Hippocampal formation (tissue), 2 donors: Measurements from ENCODE around the gene SYNE1.
"Not testable (repeated sequence)": the region's sequence is repeated elsewhere in the genome, so short reads cannot be mapped to it uniquely, and the experiment has no call there.

Source experiments
- DNase-seq, 2 donors: peaks; one replicate each; lab custom pipeline; 2025; lab: John Stamatoyannopoulos, UW

Gene SYNE1, protein sequence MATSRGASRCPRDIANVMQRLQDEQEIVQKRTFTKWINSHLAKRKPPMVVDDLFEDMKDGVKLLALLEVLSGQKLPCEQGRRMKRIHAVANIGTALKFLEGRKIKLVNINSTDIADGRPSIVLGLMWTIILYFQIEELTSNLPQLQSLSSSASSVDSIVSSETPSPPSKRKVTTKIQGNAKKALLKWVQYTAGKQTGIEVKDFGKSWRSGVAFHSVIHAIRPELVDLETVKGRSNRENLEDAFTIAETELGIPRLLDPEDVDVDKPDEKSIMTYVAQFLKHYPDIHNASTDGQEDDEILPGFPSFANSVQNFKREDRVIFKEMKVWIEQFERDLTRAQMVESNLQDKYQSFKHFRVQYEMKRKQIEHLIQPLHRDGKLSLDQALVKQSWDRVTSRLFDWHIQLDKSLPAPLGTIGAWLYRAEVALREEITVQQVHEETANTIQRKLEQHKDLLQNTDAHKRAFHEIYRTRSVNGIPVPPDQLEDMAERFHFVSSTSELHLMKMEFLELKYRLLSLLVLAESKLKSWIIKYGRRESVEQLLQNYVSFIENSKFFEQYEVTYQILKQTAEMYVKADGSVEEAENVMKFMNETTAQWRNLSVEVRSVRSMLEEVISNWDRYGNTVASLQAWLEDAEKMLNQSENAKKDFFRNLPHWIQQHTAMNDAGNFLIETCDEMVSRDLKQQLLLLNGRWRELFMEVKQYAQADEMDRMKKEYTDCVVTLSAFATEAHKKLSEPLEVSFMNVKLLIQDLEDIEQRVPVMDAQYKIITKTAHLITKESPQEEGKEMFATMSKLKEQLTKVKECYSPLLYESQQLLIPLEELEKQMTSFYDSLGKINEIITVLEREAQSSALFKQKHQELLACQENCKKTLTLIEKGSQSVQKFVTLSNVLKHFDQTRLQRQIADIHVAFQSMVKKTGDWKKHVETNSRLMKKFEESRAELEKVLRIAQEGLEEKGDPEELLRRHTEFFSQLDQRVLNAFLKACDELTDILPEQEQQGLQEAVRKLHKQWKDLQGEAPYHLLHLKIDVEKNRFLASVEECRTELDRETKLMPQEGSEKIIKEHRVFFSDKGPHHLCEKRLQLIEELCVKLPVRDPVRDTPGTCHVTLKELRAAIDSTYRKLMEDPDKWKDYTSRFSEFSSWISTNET (N-terminal part only)

GRCh38 chr6:152637296-152638047, at the start of gene SYNE1:
TSS of gene SYNE1 (minus strand) at chr6:152637362. CDS start at chr6:152628331, 9,031 bp downstream.
- no peak for DNase-seq

DNA sequence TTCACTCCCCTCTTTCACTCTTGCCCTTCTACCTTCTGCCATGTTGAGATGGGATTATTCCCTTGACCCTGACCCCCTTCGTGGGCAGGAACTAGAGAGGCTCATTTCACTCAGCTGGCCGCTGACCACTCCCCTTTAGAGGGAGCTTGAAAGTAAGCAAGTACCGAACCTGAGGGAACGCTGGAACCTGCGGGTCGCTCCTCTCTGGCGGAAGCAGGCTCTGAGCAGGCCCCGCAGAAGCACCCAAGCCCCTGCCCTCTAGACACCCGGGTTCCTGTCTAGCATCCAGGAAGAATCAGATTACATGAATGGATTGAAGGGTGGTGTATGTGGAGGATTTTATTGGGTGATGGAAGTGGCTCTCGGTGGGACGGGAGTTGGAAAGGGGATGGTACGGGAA, 48.7 kb upstream of the SYNE1 start:
- no peak for DNase-seq

DNA sequence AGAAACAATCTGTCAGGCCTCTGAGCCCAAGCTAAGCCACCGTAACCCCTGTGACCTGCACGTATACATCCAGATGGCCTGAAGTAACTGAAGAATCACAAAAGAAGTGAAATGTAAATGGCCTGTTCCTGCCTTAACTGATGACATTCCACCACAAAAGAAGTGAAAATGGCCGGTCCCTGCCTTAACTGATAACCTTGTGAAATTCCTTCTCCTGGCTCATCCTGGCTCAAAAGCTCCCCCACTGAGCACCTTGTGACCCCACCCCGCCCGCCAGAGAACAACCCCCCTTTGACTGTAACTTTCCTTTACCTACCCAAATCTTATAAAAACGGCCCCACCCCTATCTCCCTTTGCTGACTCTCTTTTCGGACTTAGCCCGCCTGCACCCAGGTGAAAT, 45.8 kb upstream of the SYNE1 start:
- DNase-seq, result not testable (repeated sequence)

- no peak for DNase-seq
Observed at GRCh38 chr6:152682141-152682540, 45.0 kb upstream of the SYNE1 start.

GRCh38 chr6:152680879-152681517, 43.8 kb upstream of the SYNE1 start:
- no peak for DNase-seq

DNA sequence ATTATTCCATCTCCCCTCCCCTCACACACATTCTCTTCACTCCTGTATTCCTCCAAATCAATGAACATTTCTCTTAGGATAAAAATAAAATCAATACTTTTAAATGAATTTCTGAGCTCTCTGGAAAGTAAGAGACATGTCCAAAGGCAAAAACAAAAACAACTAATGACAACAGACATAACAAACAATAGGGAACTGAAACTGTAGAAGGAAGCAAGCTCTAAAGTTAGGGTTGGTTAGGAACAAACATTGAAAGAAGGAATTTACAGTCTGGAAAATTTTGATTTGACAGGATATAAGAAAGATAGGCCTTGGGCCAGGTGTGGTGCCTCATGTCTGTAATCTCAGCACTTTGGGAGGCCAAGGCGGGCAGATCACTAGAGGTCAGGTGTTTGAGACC, 43.0 kb upstream of the SYNE1 start:
- no peak for DNase-seq

DNA sequence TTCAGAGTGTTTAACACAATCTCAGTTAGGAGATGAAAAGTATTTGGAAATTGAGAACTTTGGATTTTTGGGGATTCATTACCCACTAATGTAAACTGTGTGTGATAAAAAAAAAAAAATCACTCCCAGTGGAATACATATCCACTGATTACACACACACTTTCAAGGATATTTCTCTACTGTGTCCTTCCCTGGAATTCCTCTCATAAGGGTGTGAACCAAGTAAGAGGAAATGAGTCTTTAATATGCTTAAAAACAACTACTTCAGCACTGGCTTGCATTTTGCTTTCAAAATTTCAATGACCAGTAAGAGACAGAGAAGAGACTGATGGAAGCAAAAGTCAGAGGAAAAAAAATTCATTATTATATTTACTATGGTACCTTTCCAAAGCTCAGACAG, 36.1 kb upstream of the SYNE1 start:
- no peak for DNase-seq

DNA sequence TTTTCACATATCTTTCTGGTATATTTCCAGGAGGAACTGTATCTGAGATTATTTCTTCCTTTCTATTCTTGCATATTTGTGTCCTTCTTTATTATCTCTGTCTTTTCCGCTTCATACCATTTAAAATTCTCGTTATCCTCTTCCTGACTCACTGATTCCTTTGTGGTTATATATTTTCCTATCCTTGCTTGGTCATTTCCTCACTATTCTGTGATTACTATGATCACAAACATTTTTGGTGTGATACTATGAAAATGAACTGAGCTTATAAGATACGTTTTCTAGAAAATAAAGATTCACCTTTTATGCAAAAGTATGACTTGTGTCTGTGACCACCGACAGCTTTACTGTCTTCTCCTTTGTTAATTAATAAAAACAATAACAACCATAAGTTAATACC, 34.0 kb upstream of the SYNE1 start:
- no peak for DNase-seq

DNA sequence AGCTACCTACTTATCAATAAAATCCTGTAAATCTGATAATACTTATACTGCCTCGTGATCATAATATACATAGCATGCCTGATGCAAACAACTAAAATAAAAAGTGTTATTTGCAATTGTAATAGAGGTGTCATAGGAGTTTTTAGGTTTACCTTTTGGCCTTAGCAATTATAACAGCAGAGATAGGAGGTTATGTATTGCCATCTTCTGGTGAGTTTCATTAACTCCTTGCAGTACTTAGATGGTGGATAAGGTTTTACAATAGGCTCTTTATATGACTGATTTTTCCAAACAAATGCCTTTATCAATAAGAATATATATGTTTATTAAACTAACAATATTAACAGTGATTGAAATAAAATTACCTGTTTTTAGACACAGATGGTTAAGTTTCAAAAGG, 32.7 kb upstream of the SYNE1 start:
- DNase-seq, result no peak

- no peak for DNase-seq
Observed at GRCh38 chr6:152661776-152662175, 24.6 kb upstream of the SYNE1 start.

GRCh38 chr6:152651986-152652385, 14.8 kb upstream of the SYNE1 start:
- no peak for DNase-seq

- DNase-seq, result no peak
Observed at GRCh38 chr6:152648105-152648504, 10.9 kb upstream of the SYNE1 start.

DNA sequence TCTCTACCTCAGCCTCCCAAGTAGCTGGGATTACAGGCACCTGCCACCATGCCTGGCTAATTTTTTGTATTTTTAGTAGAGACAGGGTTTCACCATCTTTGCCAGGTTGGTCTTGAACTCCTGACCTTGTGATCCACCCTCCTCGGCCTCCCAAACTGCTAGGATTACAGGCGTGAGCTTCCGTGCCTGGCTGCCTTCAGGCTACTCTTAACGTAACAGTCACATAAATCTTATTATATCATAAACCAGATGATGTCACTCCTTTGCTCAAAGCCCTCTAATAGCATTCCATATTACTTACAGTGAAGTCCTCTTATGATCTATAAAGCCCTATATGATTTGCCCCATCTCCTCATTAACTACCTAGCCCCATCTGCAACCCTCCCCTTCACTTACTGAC, 9.6 kb upstream of the SYNE1 start:
- DNase-seq, result not testable (repeated sequence)

- peak in 1 of 2 donors; percentile 8 for DNase-seq
Observed at GRCh38 chr6:152642578-152643375, 5.6 kb upstream of the SYNE1 start.

DNA sequence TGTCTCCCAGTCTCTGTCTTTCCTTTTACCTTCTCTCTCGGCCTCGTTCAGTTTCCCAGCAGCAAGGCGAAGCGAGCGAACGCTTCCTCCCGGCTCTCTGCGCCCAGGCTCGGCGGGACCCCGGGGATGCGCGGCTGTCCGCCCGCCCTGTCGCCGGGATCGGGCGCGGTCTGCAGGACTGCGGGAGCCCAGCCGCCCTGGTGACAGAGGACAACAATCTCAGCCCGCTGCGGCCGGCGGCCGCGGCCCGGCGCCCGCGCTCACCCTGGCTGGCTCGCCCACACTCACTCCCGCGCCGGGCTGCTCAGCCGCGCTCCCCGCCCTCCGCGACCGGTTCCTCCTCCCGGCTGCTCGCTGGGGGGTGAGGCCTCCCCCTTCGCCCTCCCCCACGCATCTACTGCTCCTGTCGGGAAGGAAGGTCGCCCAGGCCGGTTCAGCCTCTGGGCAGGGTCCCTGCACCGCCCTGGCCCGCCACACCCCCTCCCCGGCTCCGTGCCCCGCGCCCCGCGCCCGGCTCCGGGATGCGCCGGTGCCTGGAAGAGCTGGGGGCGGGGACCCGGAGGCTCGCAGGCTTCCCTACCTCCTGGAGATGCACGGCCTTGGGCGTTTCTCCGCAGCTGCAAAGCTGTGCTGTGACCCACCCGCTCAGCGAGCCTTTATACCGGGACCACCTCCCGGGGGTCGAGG, 410 bp downstream of the SYNE1 start:
- peak in 1 of 2 donors; percentile 19 for DNase-seq

DNA sequence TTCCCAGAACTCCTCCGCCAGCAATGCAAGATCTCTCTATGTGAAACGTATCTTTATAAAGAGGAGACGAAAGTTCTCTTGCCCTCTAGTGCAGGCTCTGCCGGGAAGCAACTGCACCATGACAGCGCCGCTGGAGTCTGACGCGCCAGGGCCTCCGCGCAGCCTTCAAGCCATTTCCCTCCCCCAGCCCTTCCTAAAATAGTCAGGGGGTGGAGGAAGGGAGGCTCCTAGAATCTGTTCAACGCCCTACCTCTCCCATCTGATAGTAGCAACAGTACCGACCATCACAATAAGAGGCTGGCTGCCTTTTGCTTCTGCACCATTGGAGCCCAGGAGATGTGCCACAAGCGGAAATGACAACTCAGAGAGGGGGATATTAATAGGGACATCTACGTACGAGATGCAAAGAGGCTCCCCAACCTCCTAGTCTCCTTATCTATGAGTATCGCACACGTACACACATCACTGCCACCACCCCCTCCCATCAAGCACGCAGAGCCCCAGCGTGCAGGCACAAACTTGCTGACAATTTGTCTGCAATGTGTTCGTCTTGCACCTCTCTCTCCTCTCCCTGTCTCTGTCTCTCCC, 1.0 kb downstream of the SYNE1 start:
- DNase-seq, result peak; percentile 9 to 27

DNA sequence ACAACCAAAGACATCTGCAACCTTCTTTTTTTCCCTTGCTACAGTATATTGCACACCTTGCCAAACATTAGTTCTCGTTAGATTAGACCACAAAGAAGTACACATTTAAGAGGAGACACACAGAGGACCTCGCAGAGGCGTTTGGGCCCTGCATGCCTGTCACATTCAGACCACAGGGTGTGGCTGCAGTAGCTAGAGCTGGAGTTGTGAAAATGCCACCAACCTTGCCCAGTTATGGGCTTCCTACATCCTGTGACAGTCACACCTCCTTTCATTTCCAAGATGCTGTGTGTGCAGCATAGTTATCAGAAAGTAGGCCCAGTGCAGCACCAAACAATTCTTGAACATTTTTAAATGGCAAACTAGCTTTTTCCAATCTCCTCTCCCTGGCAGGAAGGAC, 2.4 kb downstream of the SYNE1 start:
- DNase-seq, result no peak

GRCh38 chr6:152632121-152632782, 4.9 kb downstream of the SYNE1 start:
- no peak for DNase-seq

DNA sequence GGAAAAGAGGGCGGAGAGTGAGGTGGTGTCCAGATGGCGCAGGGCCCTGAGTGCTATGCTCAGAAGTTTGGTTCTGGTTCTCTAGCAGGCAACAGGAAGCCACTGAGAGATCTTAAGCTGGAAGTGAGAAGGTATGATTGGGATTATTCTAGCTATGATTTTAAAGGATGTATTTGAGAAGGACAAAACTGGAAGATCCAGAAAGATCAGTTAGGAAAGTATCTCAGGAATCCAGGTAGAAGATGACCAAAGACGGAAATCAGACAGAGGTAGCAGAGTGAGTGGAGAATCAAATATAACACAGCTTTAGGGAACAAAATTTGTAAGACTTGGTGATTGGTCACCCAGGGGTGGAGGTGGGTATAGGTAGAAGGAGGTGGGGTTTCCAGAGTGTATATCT, 5.8 kb downstream of the SYNE1 start:
- DNase-seq, result no peak
